Left ventricle myocardium inferior (tissue), 1 donor: ENCODE measurements around the gene TAGLN. TPM values are rescaled to one million over a fixed set of nuclear protein-coding genes. Genes with fewer than 3 reads are reported as not detected.
A peak's percentile ranks its signal among the peaks of the same experiment; 100 is the strongest.

Source experiments
- DNase-seq: peaks from one replicate; pipeline ENCODE4 v3.0.0-alpha.2; 2020
- H3K27ac ChIP-seq: fragments of 200-600 bp; replicated peaks from 2 replicates; pipeline ENCODE4 v1.8.0; 2021
- H3K27me3 ChIP-seq: fragments of 200-600 bp; 2 replicates; pipeline ENCODE4 v1.8.0; 2021; ENCODE audit warnings: low read depth
- H3K36me3 ChIP-seq: fragments of 200-600 bp; 2 replicates; pipeline ENCODE4 v1.8.0; 2021
- H3K4me1 ChIP-seq: fragments of 200-600 bp; 2 replicates; pipeline ENCODE4 v1.8.0; 2021
- H3K4me3 ChIP-seq: fragments of 200-600 bp; 2 replicates; pipeline ENCODE4 v1.8.0; 2021; ENCODE audit warnings: mild to moderate bottlenecking, moderate library complexity
- H3K9me3 ChIP-seq: fragments of 200-600 bp; replicated peaks from 2 replicates; pipeline ENCODE4 v1.8.0; 2021
- intact Hi-C: fragments of 100-400 bp; cut with micrococcal nuclease; formaldehyde crosslinking; loops from one replicate; pipeline ENCODE4 v1.11.0; 2022
- total RNA-seq: library from RNA; stranded (reverse); fragmentation: NEBNext Ultra II Directional; extraction: Animal tissue kit (Norgen Biotek cat#: 25700); gene quantifications from one replicate; pipeline ENCODE4 v1.2.1, GENCODE V29; 2021
- TF ChIP-seq, protein P1 (sequence below): fragments of 200-600 bp; IDR thresholded peaks from 2 replicates; pipeline ENCODE4 v1.8.0; 2021; ENCODE audit warnings: antibody characterized with exemption, mild to moderate bottlenecking, borderline replicate concordance
- donor health status: DM: no; HTN: yes; CAD: no; lungs with severe emphysema.

TAGLN gene
- total RNA-seq, 1 donor from 2014 or later, result 113 TPM

DNA sequence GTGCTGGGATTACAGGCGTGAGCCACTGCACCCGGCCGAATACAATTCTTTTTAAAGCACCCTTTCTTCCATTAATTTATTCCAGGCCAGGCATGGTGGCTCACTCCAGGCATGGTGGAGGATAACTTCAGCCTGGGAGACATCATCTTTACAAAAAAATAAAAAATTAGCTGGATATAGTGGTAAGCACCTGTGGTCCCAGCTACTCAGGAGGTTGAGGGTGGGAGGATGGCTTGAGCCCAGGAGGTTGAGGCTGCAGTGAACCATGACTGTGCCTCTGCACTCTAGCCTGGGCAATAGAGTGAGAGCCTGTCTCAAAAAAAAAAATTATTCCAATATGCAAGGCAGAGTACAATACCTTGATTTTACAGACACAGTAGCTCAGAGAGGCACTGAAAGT is 11.4 kb downstream of the TAGLN start:
- H3K4me3 ChIP-seq, result no peak overlapping the region
- no peak overlapping the region for H3K27ac ChIP-seq
- H3K9me3 ChIP-seq, result no peaks in the 10 kb centered on the region
- peaks cover 48% of the 10 kb centered on the region for H3K36me3 ChIP-seq
- no peaks in the 10 kb centered on the region for H3K27me3 ChIP-seq
- TF ChIP-seq, protein P1, sequence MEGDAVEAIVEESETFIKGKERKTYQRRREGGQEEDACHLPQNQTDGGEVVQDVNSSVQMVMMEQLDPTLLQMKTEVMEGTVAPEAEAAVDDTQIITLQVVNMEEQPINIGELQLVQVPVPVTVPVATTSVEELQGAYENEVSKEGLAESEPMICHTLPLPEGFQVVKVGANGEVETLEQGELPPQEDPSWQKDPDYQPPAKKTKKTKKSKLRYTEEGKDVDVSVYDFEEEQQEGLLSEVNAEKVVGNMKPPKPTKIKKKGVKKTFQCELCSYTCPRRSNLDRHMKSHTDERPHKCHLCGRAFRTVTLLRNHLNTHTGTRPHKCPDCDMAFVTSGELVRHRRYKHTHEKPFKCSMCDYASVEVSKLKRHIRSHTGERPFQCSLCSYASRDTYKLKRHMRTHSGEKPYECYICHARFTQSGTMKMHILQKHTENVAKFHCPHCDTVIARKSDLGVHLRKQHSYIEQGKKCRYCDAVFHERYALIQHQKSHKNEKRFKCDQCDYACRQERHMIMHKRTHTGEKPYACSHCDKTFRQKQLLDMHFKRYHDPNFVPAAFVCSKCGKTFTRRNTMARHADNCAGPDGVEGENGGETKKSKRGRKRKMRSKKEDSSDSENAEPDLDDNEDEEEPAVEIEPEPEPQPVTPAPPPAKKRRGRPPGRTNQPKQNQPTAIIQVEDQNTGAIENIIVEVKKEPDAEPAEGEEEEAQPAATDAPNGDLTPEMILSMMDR, result no peak
- peaks cover under 1% of the 10 kb centered on the region for H3K4me1 ChIP-seq
- no peak for DNase-seq
- intact Hi-C loops, result no loop called here

DNA sequence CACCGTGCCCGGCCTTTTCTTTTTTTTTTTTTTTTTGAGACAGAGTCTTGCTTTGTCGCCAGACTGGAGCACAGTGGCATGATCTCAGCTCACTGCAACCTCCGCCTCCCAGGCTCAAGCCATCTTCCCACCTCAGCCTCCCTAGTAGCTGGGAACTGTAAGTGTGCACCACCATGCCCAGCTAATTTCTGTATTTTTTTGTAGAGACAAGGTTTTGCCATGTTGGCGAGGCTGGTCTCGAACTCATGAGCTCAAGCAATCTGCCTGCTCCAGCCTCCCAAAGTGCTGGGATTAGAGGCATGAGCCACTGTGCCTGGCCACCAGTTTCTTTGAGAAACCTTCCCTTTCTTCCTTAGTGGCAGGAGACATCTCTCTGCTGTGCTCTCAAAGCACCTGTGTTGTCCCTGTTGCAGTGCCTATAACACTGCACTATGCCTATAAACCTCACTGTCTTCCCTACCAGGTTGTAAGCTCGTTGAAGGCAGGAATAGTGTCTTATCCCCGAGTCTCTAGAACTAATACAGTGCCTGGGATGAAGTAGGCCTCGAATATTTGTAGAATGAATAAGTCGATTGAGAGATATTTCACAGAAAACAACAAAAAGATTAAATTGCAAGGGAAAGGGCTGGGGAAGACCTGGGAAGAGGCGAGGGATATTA is 13.7 kb downstream of the TAGLN start:
- TF ChIP-seq, protein P1, result no peak
- Histone ChIP-seq H3K4me1 (peaks cover 17% of the 10 kb centered on the region), H3K9me3 (no peaks in the 10 kb centered on the region), H3K36me3 (peaks cover 70% of the 10 kb centered on the region), H3K27ac (no peak overlapping the region), H3K4me3 (no peak overlapping the region), H3K27me3 (no peaks in the 10 kb centered on the region)
- intact Hi-C loops, result no loop called here
- no peak for DNase-seq

DNA sequence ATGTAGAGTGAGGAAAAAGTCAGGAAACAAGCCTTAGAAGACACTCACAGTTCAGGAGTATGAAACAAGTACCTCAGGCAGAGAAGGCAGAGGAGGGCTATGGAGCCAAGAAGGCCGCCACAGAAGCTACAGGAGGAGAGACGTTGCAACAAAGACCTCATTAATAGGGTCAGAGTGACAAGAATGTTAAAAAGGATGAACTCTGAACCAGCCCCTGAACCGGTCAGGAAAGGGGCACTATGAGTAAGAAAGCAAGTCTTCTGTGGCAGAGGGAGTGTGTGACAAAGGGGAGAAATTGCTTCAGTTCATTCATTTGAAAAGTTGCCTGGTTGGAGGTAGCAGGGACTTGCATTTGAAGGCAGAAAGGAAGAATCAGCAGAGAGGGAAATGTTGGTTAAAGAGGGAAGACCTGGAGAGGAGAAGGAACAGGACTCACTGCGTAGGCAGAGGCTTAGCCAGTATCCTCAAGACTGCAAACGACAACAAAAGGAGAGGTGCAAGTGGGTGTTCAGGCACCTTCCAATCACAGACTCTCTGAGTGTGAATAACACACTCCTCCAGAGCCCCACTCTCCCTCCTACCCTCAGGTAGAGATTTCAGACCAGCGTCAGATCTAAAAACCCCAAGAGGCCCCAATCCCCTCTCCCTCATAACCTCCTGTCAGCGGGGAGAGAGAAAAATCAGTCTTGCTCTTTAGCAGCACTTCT is 15.4 kb downstream of the TAGLN start:
- intact Hi-C loops, result no loop called here
- Histone ChIP-seq H3K4me3 (no peak overlapping the region), H3K27me3 (no peaks in the 10 kb centered on the region), H3K9me3 (no peaks in the 10 kb centered on the region), H3K27ac (no peak overlapping the region), H3K4me1 (peaks cover 33% of the 10 kb centered on the region), H3K36me3 (peaks cover 85% of the 10 kb centered on the region)
- TF ChIP-seq, protein P1, result no peak
- DNase-seq, result no peak

DNA sequence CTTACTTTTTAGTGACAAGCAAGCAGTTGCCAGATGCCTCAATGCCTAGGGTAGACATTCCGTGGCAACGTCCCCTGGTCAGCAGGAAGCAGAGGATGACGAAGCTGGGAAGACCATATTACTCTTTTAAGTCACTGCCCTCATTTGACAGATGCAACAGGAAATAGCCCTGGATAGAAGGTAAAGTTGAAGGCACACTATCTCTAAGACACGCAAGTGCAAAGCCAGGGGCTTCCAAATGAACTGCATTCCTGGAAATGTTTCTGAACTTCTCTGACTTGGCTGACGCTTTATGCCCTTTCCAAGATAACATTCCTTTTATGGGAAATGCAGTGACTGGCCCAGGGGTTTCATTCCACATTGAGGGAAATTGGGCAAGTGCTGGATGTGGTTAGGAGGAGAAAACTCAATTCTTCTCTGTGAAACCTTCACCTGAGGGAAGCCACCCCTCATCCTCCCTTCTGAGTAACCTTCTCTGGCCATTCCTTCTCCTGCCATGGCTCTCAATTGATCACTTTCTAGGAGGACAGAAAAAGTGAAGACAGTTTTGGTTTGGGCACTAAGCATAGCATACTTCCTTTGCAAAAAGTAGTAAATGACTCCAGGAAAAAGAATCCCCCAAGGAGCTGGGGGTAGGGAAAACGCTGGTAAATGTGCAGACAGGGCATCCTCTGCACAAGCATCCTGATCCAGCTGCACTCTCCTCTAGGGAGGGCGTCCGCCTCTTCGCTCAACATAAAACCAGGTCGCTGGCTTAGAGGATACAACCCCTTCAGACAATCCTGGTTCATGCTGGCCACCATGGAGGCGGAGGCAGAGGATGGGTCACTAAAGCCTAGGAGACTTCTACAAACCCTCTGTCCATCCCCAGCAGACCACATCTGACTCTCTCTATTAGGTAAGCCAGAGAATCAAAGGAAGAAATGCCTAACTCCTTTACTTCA is 18.2 kb downstream of the TAGLN start:
- no peak for DNase-seq
- intact Hi-C loops, result no loop called here
- Histone ChIP-seq H3K27ac (peak overlapping the region; percentile 93), H3K4me1 (peaks cover 62% of the 10 kb centered on the region), H3K4me3 (peak overlapping the region; percentile 22), H3K9me3 (no peaks in the 10 kb centered on the region), H3K27me3 (no peaks in the 10 kb centered on the region), H3K36me3 (peaks cover 72% of the 10 kb centered on the region)
- TF ChIP-seq, protein P1, result no peak

DNA sequence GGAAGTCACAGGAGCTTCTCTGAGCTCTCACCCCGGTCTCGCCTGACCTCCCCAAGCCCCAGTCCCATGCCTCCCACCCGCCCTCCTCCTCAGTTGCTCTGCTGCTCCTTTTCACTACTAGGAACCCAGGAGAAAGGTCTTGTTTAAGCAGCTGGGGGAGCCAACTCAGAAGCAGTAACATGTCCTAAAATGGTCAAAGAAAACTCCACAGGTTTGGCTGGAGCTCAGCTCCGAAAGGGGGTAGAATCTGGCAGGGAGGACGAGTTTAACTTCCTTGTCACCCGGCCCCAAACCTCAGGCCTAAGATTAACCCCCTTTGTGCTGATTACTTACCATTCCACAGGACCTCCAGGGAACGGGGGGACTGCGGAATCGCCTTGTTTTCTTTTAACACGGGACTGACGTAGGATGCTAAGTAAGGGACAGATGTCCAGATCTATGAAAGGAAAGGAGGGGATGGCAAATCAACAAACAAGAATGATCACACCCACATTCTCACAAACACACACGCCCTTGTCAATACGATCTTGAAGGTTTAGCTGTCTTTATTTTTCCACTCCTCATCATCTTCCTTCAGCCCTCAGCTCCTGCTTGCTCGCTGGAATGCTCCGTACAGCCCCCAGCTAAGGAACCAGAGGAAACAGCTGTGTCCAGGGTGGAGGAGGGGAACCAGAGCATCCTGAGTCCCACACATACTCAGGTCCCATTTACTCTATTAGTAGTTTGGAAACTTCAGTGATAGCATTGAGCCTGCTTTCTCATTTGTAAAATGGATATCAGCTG is 19.2 kb downstream of the TAGLN start:
- no peak for DNase-seq
- Histone ChIP-seq H3K27me3 (no peaks in the 10 kb centered on the region), H3K4me3 (peak overlapping the region; percentile 22), H3K27ac (peak overlapping the region; percentile 93), H3K36me3 (peaks cover 67% of the 10 kb centered on the region), H3K4me1 (peaks cover 67% of the 10 kb centered on the region), H3K9me3 (no peaks in the 10 kb centered on the region)
- TF ChIP-seq, protein P1, result no peak
- intact Hi-C loops, result no loop called here
